NCI-H1930 (cell line): ENCODE measurements around the gene SEPTIN5.
A peak's percentile ranks its signal among the peaks of the same experiment; 100 is the strongest.

Source experiments
- DNase-seq, 2 experiments: peaks; one replicate each; lab custom pipeline; 2025; lab: John Stamatoyannopoulos, UW

The SEPTIN5 gene

DNA sequence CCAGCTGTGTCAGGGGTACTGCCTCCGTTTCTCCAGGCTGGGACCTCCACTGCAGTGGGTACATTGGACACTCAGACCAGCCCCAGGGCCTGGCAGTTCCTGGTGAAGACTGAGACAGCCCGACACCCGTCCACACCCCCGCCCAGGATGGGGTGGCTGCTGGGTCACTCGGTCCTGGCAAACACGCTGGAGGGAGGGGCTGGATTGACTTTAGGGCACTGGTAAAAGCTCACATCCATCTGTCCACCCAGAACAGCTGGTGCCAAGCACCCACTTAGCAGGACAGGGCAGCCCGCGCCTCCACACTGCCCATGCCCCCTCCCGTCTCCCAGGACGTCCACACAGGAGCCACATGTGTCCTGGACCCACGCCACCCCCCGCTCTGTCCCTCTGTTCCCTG is 35.6 kb downstream of the SEPTIN5 start:
- DNase-seq, result no peak

- DNase-seq, result no peak
These were observed 36.5 kb downstream of the SEPTIN5 start for GRCh38 chr22:19750507-19751490.

DNA sequence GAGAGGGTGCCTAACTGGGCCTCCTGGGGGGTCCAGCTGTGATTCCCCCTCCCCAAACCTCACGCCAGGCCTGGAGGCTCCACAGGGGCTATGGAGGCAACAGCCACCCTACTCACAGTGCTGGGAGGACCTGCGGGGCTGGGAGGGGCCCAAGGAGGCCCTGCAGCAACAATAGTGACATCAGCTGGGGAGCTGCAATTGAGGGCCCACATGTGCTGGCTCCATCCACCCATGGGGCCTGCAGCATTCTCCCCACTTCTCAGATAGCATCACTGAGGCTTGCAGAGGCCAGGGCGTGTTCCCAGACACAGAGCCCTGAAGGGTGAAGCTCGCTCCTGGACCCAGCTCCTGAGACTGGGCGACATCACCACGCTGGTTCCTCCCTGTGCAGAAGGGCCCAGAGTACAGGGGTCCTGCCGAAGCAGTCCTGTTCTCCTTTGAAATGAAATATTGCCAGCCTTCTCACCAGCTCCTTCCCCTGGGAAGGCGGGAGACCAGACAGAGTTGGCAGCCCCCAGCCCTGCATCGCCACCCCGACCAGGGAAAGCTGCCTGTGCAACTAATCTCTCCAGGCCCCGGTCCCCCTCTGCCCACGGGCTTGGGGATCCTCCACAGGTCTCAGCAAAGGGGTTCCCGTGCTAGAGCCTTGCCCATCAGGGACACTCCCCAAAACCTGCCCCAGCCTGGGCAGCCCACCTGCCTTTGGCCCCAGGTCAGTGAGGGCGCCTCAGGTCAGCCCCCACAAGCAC is 37.4 kb downstream of the SEPTIN5 start:
- DNase-seq, result no peak

- DNase-seq, result no peak
These were observed 39.0 kb downstream of the SEPTIN5 start for GRCh38 chr22:19753090-19753842.

- DNase-seq, result no peak
These were observed 39.8 kb downstream of the SEPTIN5 start for GRCh38 chr22:19753996-19754700.

DNA sequence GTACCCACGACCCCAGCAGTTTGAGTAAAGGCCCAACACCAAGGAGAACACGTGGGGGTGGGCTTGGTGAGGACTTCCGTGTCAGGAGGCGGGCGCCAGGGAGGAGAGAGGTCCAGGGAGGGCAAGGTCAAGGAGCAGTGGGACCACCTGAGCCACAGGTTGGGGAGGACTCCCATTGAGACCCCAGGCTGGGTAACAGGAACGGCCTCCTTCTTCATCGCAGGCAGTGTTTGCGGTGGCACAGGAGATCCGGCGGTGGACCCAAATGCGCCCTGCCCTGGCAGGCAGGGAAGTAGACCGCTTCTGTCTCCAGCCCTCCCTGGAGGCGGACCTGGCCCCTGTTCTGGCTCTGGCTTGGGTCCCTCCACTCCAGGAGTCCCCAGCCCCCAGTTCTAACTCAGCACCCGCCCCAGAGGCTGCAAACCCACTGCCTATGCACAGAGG is 40.4 kb downstream of the SEPTIN5 start:
- DNase-seq, result no peak

GRCh38 chr22:19755145-19755710 is 40.9 kb downstream of the SEPTIN5 start:
- DNase-seq, result no peak

DNA sequence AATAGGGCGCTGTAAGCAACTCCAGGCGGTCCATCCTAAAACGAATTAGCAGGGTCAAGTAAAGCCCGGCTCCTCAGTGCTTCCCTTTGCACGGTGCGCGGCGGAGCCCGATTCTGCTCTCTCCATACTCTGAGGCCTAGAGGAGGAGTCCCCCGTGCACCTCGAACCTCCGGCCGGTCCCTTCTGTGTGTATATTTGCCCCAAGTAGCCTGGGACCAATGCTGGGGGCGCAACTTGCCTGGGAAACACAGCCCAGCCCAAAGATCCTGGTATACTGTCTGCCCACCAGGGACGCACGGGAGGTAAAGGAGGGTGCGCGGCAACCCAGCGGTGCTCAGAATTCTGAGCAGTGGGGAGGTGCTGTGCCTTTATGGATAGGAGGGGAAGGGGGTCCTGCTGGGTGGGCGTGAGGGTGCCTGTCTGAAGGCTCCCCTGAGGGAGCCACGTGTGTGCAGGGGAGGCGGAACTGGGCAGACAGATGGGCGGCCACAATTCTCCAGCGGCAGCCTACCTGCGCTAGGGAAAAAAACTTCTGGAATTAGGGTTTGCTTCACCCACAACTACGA is 41.5 kb downstream of the SEPTIN5 start:
- DNase-seq, result no peak

DNA sequence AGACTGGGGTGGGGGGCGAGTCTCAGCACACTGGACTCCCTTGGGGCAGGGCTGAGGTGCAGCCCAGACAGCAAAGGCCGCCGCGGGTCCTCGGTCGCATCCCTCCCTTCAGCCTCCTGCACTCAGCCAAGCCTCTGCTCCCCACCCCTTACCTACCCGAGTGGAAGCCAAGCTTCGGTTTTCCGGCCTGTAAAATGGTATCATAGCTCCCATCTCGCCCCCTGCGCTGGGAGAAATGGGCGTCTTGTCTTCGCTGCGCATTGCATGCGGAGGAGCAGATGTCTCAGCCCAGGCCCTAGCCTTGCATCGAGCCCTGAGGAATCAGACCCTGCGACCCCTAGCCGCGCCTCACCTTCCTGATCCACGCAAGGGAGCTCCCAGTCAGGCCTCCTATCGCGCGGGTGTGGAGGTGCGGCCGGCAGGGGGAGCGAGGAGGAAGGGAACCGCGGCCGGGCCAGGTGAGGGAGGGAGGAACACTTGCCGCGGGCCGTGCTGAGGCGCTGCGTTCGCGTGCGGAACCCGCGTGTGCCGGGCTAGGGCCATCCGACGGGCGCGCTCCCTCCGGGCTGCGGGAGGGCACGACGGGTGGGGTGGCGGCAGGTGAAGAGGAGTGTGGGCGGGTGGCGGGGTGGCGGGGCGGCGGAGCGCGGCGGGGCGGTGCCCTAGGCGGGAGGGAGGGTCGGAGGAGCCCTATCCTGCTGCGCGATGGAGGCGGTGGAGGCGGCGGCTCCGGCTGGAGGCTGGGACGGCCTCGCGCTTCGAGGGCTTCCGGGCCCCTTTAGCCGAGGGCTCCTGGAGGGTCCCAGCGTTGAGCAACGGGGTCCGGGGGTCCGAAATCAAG is 42.2 kb downstream of the SEPTIN5 start:
- DNase-seq, result peak; percentile 29 to 47

GRCh38 chr22:19757140-19757984 is 43.1 kb downstream of the SEPTIN5 start:
- DNase-seq, result no peak

GRCh38 chr22:19757985-19758895 is 43.9 kb downstream of the SEPTIN5 start:
- no peak for DNase-seq

DNA sequence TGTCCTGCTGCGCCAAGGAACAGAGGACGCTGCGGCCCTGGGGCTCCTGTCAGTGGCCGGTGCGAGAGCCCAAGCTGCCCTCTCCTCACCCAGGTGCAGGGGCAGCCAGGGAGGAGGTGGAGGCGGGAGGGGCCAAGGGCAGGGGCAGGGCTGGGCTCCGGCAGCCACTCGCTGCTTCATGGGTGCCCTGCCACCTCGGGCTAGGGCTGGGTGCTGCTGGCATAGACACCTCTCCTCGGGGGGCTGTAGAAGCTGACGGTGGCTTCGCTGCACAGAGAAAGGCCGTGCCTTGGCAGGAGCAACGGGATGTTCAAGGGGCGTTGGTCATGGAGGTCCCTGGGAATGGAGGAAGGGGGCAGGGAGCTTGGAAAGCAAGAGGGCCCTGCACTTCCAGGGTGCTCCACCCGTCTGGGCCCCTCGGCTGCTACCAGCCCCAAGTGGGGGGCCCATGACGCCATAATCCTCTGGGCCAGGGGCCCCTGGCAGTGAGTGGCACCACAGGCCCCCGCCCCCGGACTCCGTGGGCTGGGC is 44.7 kb downstream of the SEPTIN5 start:
- no peak for DNase-seq

GRCh38 chr22:19759427-19760057 is 45.2 kb downstream of the SEPTIN5 start:
- DNase-seq, result no peak

DNA sequence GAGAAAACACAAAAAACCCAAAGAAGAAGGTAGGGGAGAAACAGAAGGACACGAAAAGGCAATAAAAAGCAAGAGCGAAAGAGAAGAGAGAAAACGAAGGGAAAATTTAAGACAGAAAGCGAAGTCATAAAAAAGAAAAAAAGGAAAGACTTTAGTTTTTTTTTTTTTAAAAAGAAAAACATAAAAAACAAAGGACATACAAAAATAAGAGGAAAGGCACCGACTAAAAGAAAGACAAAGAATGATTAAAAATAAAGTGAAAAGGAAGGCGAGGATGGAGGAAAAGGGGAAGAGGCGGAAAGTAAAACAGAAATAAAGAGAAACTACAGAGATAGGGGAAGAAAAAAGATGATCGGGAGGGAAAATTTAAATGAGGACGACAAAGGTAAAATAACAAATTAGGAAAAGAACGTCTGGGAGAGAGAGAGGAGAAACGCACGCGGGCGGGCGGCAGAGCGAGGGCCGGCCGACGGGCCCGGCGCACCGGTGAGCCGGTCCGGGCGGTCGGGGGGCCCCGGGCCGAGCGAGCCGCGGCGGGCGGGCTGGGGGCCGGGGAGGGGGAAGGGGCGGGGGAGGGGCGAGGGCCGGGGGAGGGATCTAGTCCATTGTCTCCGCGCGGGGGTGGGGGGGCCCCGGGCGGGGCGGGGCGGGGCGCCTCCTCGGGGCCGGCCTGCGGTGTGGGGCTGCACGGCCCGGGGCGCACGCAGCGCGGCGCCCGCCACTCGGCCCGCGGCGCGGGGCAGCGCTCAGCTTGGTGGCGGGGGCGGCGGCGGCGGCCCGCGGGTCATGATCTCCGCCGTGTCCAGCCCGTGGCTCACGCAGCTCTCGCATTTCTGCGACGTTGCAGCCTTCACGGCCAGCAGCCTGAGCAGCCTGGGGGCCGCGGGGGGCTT is 46.0 kb downstream of the SEPTIN5 start, which contains the start of gene TBX1:
TBX1 (plus strand) TSS at position 721 of the 893 bp plus-strand sequence; CDS start at position 787, 66 bp downstream.
- peak in 1 of 2 experiments; percentile 7 for DNase-seq

DNA sequence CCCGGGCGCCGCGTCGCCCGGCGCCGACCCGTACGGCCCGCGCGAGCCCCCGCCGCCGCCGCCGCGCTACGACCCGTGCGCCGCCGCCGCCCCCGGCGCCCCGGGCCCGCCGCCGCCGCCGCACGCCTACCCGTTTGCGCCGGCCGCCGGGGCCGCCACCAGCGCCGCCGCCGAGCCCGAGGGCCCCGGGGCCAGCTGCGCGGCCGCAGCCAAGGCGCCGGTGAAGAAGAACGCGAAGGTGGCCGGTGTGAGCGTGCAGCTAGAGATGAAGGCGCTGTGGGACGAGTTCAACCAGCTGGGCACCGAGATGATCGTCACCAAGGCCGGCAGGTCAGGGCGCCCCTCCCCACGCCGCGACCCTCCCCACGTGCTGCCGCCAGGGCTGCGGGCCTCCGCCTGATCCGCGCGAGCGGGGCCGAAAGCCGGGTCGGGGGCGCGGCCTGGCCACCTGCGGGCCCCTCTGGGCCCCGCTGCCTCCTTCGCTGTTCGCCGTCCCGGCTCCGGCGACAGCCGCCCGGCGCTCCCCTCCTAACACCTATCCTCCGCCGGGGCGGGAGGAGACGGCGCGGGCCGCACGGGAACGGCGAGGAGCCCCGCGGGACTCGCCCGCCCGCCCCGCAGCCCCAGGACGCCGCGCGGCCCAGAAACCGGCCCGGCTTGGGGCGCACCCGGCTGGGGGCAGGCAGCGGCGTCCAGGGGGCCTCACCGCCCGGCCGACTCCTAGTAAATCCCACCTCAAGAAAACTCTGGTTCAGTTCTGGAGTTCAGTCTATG is 46.8 kb downstream of the SEPTIN5 start:
- no peak for DNase-seq
